MCF 10A (cell line): Measurements from ENCODE around the gene CHD3. TPM values are rescaled to one million over a fixed set of nuclear protein-coding genes. Genes with fewer than 3 reads are reported as not detected.

ENCODE experiments used
- BruUV-seq: library from RNA; stranded (reverse); fragments of 400-500 nt; replicated peaks from 2 replicates; lab custom pipeline; 2021; lab: Mats Ljungman, UMichigan
- CTCF ChIA-PET: fragments of 300-600 bp; sonication (Branson Sonifier 250); formaldehyde crosslinking; extraction: SDS; loops from one replicate; lab custom pipeline; 2021; ENCODE audit warnings: antibody characterized with exemption, inconsistent platforms; lab: Yijun Ruan, JAX
- POLR2A ChIA-PET: fragments of 300-600, 350-650 bp; sonication (Branson Sonifier 250); formaldehyde crosslinking; extraction: SDS; loops from one replicate; lab custom pipeline; 2020; ENCODE audit warnings: antibody characterized with exemption, inconsistent platforms; lab: Yijun Ruan, JAX
- DNase-seq: peaks from one replicate; pipeline ENCODE4 v3.0.0-alpha.2; 2018; ENCODE audit not compliant: unreplicated experiment
- H3K27ac Mint-ChIP-seq: one replicate; pipeline ENCODE4 v1.8.0; 2022; ENCODE audit warnings: mild to moderate bottlenecking, low read depth, mixed read lengths; ENCODE audit not compliant: unreplicated experiment
- H3K27me3 Mint-ChIP-seq: one replicate; pipeline ENCODE4 v1.8.0; 2022; ENCODE audit warnings: mixed read lengths; ENCODE audit not compliant: insufficient read depth, unreplicated experiment
- H3K36me3 Mint-ChIP-seq: one replicate; pipeline ENCODE4 v1.8.0; 2022; ENCODE audit warnings: mild to moderate bottlenecking, moderate library complexity, mixed read lengths; ENCODE audit not compliant: insufficient read depth, unreplicated experiment
- H3K4me1 Mint-ChIP-seq: one replicate; pipeline ENCODE4 v1.8.0; 2022; ENCODE audit warnings: mixed read lengths; ENCODE audit not compliant: insufficient read depth, unreplicated experiment
- H3K4me3 Mint-ChIP-seq: one replicate; pipeline ENCODE4 v1.8.0; 2022; ENCODE audit warnings: mild to moderate bottlenecking, moderate library complexity, mixed read lengths; ENCODE audit not compliant: unreplicated experiment
- H3K9me3 Mint-ChIP-seq: one replicate; pipeline ENCODE4 v1.8.0; 2022; ENCODE audit warnings: mixed read lengths; ENCODE audit not compliant: unreplicated experiment
- intact Hi-C: fragments of 100-400 bp; cut with micrococcal nuclease; formaldehyde crosslinking; loops from 2 replicates; pipeline ENCODE4 v1.14.1; 2022
- total RNA-seq: library from RNA; stranded (reverse); gene quantifications from 2 replicates; pipeline ENCODE4 v1.2.3, GENCODE V29; 2022
- TF ChIP-seq, protein P1 (sequence below): fragments of 200-600 bp; IDR thresholded peaks from one replicate; pipeline ENCODE4 v1.8.0; 2022; ENCODE audit warnings: antibody characterized with exemption, mild to moderate bottlenecking; ENCODE audit not compliant: unreplicated experiment

CHD3 gene
- total RNA-seq, 1 experiment from 2014 or later, result 87.1 TPM

DNA sequence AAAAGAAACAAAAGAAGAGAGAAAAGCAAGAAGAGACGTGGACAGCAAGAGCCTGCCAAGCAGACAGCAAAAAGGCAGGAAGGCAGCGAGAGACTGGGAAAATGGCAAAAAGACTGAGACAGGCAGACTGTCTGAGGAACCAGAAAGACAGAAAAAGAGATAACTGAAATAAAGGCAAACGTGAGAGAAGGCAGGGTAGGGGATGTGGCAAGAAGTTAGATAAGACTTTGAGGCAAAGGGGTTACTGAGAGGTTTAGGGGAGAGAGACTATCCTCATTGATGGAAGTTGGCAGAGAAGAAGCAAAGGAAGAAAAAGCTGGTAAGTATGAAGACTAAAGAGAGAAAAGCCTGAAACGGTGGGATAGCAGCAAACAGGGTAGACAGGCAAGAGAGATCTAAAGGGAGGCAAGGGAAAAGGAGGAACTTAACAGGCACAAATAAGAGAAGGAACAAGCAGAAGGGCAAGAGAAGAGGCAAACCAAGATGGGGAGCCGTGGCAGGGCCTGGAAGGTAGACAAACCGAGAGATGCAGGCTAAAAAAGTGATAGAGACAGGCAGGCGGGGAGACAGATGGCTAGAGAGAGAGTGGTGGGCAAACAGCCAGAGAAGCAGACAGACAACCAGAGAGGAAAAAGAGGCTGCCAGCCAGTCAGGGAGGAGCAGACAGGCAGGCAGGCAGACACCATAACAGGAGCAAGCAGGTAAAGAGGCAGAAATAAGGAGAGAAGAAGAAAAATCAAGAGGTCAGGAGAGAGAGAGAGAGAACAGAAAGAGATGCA, 7.1 kb upstream of the CHD3 start:
- DNase-seq, result no peak
- Mint-ChIP-seq H3K4me1 (peaks cover under 1% of the 10 kb centered on the region), H3K4me3 (no peak overlapping the region), H3K36me3 (no peaks in the 10 kb centered on the region), H3K9me3 (no peaks in the 10 kb centered on the region), H3K27me3 (no peaks in the 10 kb centered on the region), H3K27ac (no peak overlapping the region)
- TF ChIP-seq, protein P1, sequence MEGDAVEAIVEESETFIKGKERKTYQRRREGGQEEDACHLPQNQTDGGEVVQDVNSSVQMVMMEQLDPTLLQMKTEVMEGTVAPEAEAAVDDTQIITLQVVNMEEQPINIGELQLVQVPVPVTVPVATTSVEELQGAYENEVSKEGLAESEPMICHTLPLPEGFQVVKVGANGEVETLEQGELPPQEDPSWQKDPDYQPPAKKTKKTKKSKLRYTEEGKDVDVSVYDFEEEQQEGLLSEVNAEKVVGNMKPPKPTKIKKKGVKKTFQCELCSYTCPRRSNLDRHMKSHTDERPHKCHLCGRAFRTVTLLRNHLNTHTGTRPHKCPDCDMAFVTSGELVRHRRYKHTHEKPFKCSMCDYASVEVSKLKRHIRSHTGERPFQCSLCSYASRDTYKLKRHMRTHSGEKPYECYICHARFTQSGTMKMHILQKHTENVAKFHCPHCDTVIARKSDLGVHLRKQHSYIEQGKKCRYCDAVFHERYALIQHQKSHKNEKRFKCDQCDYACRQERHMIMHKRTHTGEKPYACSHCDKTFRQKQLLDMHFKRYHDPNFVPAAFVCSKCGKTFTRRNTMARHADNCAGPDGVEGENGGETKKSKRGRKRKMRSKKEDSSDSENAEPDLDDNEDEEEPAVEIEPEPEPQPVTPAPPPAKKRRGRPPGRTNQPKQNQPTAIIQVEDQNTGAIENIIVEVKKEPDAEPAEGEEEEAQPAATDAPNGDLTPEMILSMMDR, result no peak
- no TSS peak for BruUV-seq
- POLR2A ChIA-PET, result no interaction called here
- intact Hi-C loops, result no loop called here
- CTCF ChIA-PET, result interaction anchor here (0.6 kb wide), 1 partner anchor 194 kb away, joined by 3 read pairs; the partner anchor contains the start of gene TP53

DNA sequence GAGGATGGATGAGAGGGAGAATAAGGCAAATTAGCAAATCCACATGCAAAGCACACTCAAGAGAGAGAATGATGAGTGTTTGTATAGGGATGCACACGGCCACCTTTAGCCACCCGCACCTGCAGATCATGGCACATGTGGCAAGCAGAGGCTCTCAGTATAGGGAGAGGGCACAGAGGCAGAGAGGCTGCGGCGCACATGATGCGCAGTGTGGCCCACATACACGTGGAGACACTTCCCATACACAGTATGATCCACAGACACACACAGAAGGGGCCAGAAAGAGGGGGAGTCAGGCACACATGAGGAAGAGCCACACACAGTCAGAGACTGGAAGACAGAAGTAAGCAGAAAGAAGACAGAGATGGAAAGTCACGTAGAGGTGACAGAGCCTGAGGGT, 6.5 kb upstream of the CHD3 start:
- no peak overlapping the region for H3K4me3 Mint-ChIP-seq
- intact Hi-C loops, result no loop called here
- no peaks in the 10 kb centered on the region for H3K27me3 Mint-ChIP-seq
- CTCF ChIA-PET, result interaction anchor here (1.2 kb wide), 1 partner anchor 19 kb away, joined by 8 read pairs; no protein-coding TSS in a partner anchor
- no peak for DNase-seq
- TF ChIP-seq, protein P1, result no peak
- no peaks in the 10 kb centered on the region for H3K9me3 Mint-ChIP-seq
- POLR2A ChIA-PET, result interaction anchor here (1.2 to 2.5 kb wide), 4 partner anchors 14 to 50 kb away, joined by 7 to 23 read pairs (median 8); partner anchors contain the start of gene NAA38
- no peaks in the 10 kb centered on the region for H3K36me3 Mint-ChIP-seq
- no TSS peak for BruUV-seq
- H3K4me1 Mint-ChIP-seq, result no peaks in the 10 kb centered on the region
- no peak overlapping the region for H3K27ac Mint-ChIP-seq

DNA sequence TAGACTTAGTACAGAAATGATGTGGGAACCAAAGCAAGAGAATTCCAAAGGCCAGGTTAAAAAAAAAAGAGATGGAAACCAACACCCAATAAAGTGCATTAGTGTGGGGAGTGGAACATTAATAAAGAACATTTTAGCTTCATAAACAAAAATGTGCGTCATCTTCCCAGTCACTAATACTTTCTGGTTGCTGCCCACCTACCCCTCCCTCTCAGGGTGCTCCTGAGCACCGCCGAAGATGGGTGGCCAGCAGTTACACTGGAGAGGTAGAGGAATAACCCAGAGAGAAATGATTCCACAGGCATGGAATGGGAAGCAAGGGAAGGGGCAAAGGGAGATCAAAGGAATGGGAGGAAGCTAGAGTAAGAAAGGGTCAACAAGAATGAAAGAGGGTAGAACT, 6.0 kb upstream of the CHD3 start:
- CTCF ChIA-PET, result interaction anchor here (0.6 to 1.5 kb wide), 6 partner anchors 9 to 105 kb away, joined by 3 to 8 read pairs (median 3); no protein-coding TSS in a partner anchor

More for the DNA sequence above, 6.0 kb upstream of the CHD3 start:
- POLR2A ChIA-PET, result interaction anchor here (0.6 to 2.5 kb wide), 7 partner anchors 8 to 410 kb away, joined by 3 to 23 read pairs (median 8); partner anchors contain the start of gene NAA38
- TF ChIP-seq, protein P1, result no peak
- Mint-ChIP-seq H3K36me3 (no peaks in the 10 kb centered on the region), H3K27me3 (no peaks in the 10 kb centered on the region), H3K4me1 (no peaks in the 10 kb centered on the region), H3K4me3 (no peak overlapping the region), H3K9me3 (no peaks in the 10 kb centered on the region), H3K27ac (no peak overlapping the region)
- intact Hi-C loops, result no loop called here
- no TSS peak for BruUV-seq
- DNase-seq, result no peak
